Smooth muscle cell (in vitro differentiated cells): Measurements from ENCODE around the gene IZUMO1. TPM values are rescaled to one million over a fixed set of nuclear protein-coding genes. Genes with fewer than 3 reads are reported as not detected.

Source experiments
- DNase-seq: peaks from one replicate; lab custom pipeline; 2025; ENCODE audit not compliant: unreplicated experiment; lab: John Stamatoyannopoulos, UW
- H2AFZ ChIP-seq: fragments of 200-600 bp; sonication (generic); 2 replicates; pipeline ENCODE4 v1.6.0; 2016; ENCODE audit warnings: antibody characterized with exemption, low read depth, mild to moderate bottlenecking
- H3F3A ChIP-seq: fragments of 200-600 bp; sonication (generic); 2 replicates; pipeline ENCODE4 v1.6.0; 2017; ENCODE audit warnings: antibody characterized with exemption, low read depth
- H3K27ac ChIP-seq: fragments of 200-600 bp; sonication (generic); 2 replicates; pipeline ENCODE4 v1.5.1; 2016; ENCODE audit warnings: low read depth, mild to moderate bottlenecking
- H3K27me3 ChIP-seq: fragments of 200-600 bp; sonication (generic); 2 replicates; pipeline ENCODE4 v1.6.1; 2016; ENCODE audit warnings: low read depth, mild to moderate bottlenecking
- H3K36me3 ChIP-seq: fragments of 200-600 bp; sonication (generic); 2 replicates; pipeline ENCODE4 v1.5.1; 2016; ENCODE audit warnings: low read depth
- H3K4me1 ChIP-seq: fragments of 200-600 bp; sonication (generic); 2 replicates; pipeline ENCODE4 v1.5.1; 2016; ENCODE audit warnings: low read depth
- H3K4me2 ChIP-seq: fragments of 200-600 bp; sonication (generic); 2 replicates; pipeline ENCODE4 v1.6.0; 2016; ENCODE audit warnings: mild to moderate bottlenecking
- H3K4me3 ChIP-seq: fragments of 200-600 bp; sonication (generic); 2 replicates; pipeline ENCODE4 v1.5.1; 2016; ENCODE audit warnings: mild to moderate bottlenecking
- H3K79me2 ChIP-seq: fragments of 200-600 bp; sonication (generic); 2 replicates; pipeline ENCODE4 v1.6.0; 2016; ENCODE audit warnings: low read depth, mild to moderate bottlenecking
- H3K9ac ChIP-seq: fragments of 200-600 bp; sonication (generic); 2 replicates; pipeline ENCODE4 v1.6.0; 2016; ENCODE audit warnings: low read depth
- H3K9me3 ChIP-seq: fragments of 200-600 bp; sonication (generic); replicated peaks from 2 replicates; pipeline ENCODE4 v1.5.1; 2016; ENCODE audit warnings: low read depth
- H4K20me1 ChIP-seq: fragments of 200-600 bp; sonication (generic); 2 replicates; pipeline ENCODE4 v1.6.0; 2016; ENCODE audit warnings: low read depth
- WGBS: methylation state at CpG from one replicate; pipeline ENCODE4 v1.1.7; 2016; ENCODE audit warnings: low lambda C conversion rate; 5-methylcytosine and 5-hydroxymethylcytosine counted together
- polyA plus RNA-seq: library from polyadenylated mRNA; unstranded; fragments of >200 nt; fragmentation: Nextera tagmentation; extraction: Ambion mirVana; gene quantifications from 2 replicates; pipeline ENCODE4 v1.2.1, GENCODE V29; 2016
- total RNA-seq: library from RNA; depleted of rRNA; stranded (reverse); fragments of >200 nt; gene quantifications from 2 replicates; pipeline ENCODE4 v1.2.3, GENCODE V29; 2014
- TF ChIP-seq, protein P1 (sequence below): fragments of 200-600 bp; sonication (generic); IDR thresholded peaks from 2 replicates; pipeline ENCODE4 v1.5.1; 2017; ENCODE audit warnings: borderline replicate concordance, mild to moderate bottlenecking, antibody characterized with exemption; ENCODE audit not compliant: insufficient read depth, poor library complexity, severe bottlenecking

IZUMO1 gene
- total and polyA plus RNA-seq, 2 experiments from 2014 or later: 0.45 TPM; not detected in 1

GRCh38 chr19:48745208-48745995, 1.3 kb downstream of the IZUMO1 start:
- H3K27me3 ChIP-seq: no peaks in the 10 kb centered on the region
- H3K4me3 ChIP-seq: no peak overlapping the region
- H3K36me3 ChIP-seq: no peaks in the 10 kb centered on the region
- H3K9ac ChIP-seq: no peak overlapping the region
- no peaks in the 10 kb centered on the region for H3K4me1 ChIP-seq
- H3K4me2 ChIP-seq: no peak overlapping the region
- H2AFZ ChIP-seq: no peak overlapping the region
- DNase-seq: no peak
- TF ChIP-seq, protein P1, sequence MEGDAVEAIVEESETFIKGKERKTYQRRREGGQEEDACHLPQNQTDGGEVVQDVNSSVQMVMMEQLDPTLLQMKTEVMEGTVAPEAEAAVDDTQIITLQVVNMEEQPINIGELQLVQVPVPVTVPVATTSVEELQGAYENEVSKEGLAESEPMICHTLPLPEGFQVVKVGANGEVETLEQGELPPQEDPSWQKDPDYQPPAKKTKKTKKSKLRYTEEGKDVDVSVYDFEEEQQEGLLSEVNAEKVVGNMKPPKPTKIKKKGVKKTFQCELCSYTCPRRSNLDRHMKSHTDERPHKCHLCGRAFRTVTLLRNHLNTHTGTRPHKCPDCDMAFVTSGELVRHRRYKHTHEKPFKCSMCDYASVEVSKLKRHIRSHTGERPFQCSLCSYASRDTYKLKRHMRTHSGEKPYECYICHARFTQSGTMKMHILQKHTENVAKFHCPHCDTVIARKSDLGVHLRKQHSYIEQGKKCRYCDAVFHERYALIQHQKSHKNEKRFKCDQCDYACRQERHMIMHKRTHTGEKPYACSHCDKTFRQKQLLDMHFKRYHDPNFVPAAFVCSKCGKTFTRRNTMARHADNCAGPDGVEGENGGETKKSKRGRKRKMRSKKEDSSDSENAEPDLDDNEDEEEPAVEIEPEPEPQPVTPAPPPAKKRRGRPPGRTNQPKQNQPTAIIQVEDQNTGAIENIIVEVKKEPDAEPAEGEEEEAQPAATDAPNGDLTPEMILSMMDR: no peak
- 66% methylated on average over 33 of the region's 33 CpGs for WGBS
- H4K20me1 ChIP-seq: no peaks in the 10 kb centered on the region
- H3K9me3 ChIP-seq: no peaks in the 10 kb centered on the region
- H3F3A ChIP-seq: peaks cover 3% of the 10 kb centered on the region
- no peaks in the 10 kb centered on the region for H3K79me2 ChIP-seq
- no peak overlapping the region for H3K27ac ChIP-seq

GRCh38 chr19:48742096-48742495, 4.6 kb downstream of the IZUMO1 start:
- DNase-seq: no peak
- no peak overlapping the region for H2AFZ ChIP-seq
- TF ChIP-seq, protein P1: no peak
- H3K9ac ChIP-seq: no peak overlapping the region
- H3F3A ChIP-seq: no peaks in the 10 kb centered on the region
- no peaks in the 10 kb centered on the region for H3K9me3 ChIP-seq
- H3K79me2 ChIP-seq: no peaks in the 10 kb centered on the region
- peaks cover 9% of the 10 kb centered on the region for H3K4me1 ChIP-seq
- no peaks in the 10 kb centered on the region for H3K36me3 ChIP-seq
- no peaks in the 10 kb centered on the region for H3K27me3 ChIP-seq
- no peaks in the 10 kb centered on the region for H4K20me1 ChIP-seq
- H3K27ac ChIP-seq: no peak overlapping the region
- H3K4me3 ChIP-seq: no peak overlapping the region
- WGBS: 91% methylated on average over 11 of the region's 11 CpGs
- H3K4me2 ChIP-seq: no peak overlapping the region

- 54% methylated on average over 31 of the region's 35 CpGs for WGBS
Observed at GRCh38 chr19:48741129-48741999, 5.3 kb downstream of the IZUMO1 start.

More at GRCh38 chr19:48741129-48741999, 5.3 kb downstream of the IZUMO1 start:
- H3K4me2 ChIP-seq: no peak overlapping the region
- H3K27ac ChIP-seq: no peak overlapping the region
- no peaks in the 10 kb centered on the region for H3K79me2 ChIP-seq
- H3K9ac ChIP-seq: no peak overlapping the region
- no peaks in the 10 kb centered on the region for H4K20me1 ChIP-seq
- peaks cover 9% of the 10 kb centered on the region for H3K4me1 ChIP-seq
- H3F3A ChIP-seq: no peaks in the 10 kb centered on the region
- no peaks in the 10 kb centered on the region for H3K36me3 ChIP-seq
- H2AFZ ChIP-seq: no peak overlapping the region
- no peaks in the 10 kb centered on the region for H3K9me3 ChIP-seq
- TF ChIP-seq, protein P1: no peak
- DNase-seq: no peak
- no peaks in the 10 kb centered on the region for H3K27me3 ChIP-seq
- no peak overlapping the region for H3K4me3 ChIP-seq
